Spleen (tissue), 11 donors: ENCODE data around the gene CAMSAP2. TPM values are rescaled to one million over a fixed set of nuclear protein-coding genes. Genes with fewer than 3 reads are reported as not detected.

Experiments
- DNase-seq: peaks from one replicate; pipeline ENCODE4 v3.0.0-alpha.2; 2020
- H3K27ac ChIP-seq, 8 donors: fragments of 200-600 bp; sonication (generic) in 7 of 8; 1 replicate in 4 of 8; 2 replicates in 4 of 8; pipeline versions ENCODE4 v1.5.0 to v1.8.0; 2016 to 2021; ENCODE audit warnings: inconsistent platforms in 4 of 8, mild to moderate bottlenecking in 4 of 8, moderate library complexity in 1 of 8
- H3K27me3 ChIP-seq, 7 donors: fragments of 200-600 bp; sonication (generic) in 6 of 7; replicated peaks in 1 of 7; 1 replicate in 4 of 7; 2 replicates in 3 of 7; pipeline versions ENCODE4 v1.5.0 to v1.8.0; 2016 to 2021; ENCODE audit warnings: inconsistent platforms in 3 of 7, mild to moderate bottlenecking in 1 of 7
- H3K36me3 ChIP-seq, 6 donors: fragments of 200-600 bp; sonication (generic) in 5 of 6; 1 replicate in 4 of 6; 2 replicates in 2 of 6; pipeline versions ENCODE4 v1.5.0 to v1.8.0; 2016 to 2021; ENCODE audit warnings: inconsistent platforms in 2 of 6
- H3K4me1 ChIP-seq, 6 donors: fragments of 200-600 bp; sonication (generic) in 5 of 6; 1 replicate in 3 of 6; 2 replicates in 3 of 6; pipeline versions ENCODE4 v1.5.0 to v1.8.0; 2016 to 2021; ENCODE audit warnings: inconsistent platforms in 3 of 6
- H3K4me3 ChIP-seq, 8 donors: fragments of 200-600 bp; sonication (generic) in 7 of 8; 1 replicate in 4 of 8; 2 replicates in 4 of 8; pipeline versions ENCODE4 v1.5.0 to v1.8.0; 2016 to 2021; ENCODE audit warnings: inconsistent platforms in 4 of 8, mild to moderate bottlenecking in 4 of 8, moderate library complexity in 2 of 8
- H3K9me3 ChIP-seq, 8 donors: fragments of 200-600 bp; sonication (generic) in 7 of 8; 1 replicate in 4 of 8; 2 replicates in 4 of 8; pipeline versions ENCODE4 v1.5.0 to v1.8.0; 2016 to 2021; ENCODE audit warnings: inconsistent platforms in 4 of 8
- CTCF ChIP-seq, 11 experiments: fragments of 200-600 bp in 7 of 11; fragments of 450-650 bp in 4 of 11; sonication (generic) in 4 of 11; IDR thresholded peaks in 8 of 11; conservative IDR thresholded peaks in 3 of 11; 1 replicate in 7 of 11; 2 replicates in 4 of 11; pipeline versions ENCODE4 v1.4.0 to v1.8.0; 2016 to 2021; ENCODE audit warnings: antibody characterized with exemption in 11 of 11, inconsistent platforms in 4 of 11, mild to moderate bottlenecking in 1 of 11
- POLR2A ChIP-seq, 3 donors: fragments of 450-650 bp; IDR thresholded peaks; one replicate each; pipeline ENCODE4 v1.5.1; 2017; ENCODE audit warnings: antibody characterized with exemption in 3 of 3, mild to moderate bottlenecking in 1 of 3
- POLR2AphosphoS5 ChIP-seq, 3 donors: sonication (generic); formaldehyde crosslinking; IDR thresholded peaks; one replicate each; pipeline ENCODE4 v1.5.1; 2017; ENCODE audit warnings: antibody characterized with exemption in 3 of 3
- WGBS, 5 donors: extraction: QIAGEN DNeasy Blood & Tissue Kit in 3 of 5; methylation state at CpG; one replicate each; pipeline versions ENCODE4 v1.1.5 to v1.1.7; 2013 to 2018; 5-methylcytosine and 5-hydroxymethylcytosine counted together
- intact Hi-C: fragments of 100-400 bp; cut with DNase I; formaldehyde crosslinking; loops from one replicate; pipeline ENCODE4 v1.15.0; 2023; ENCODE audit warnings: low total_unique reads
- polyA plus RNA-seq, 3 donors: library from polyadenylated mRNA; stranded (reverse); fragments of 200-250 nt; gene quantifications; one replicate each; pipeline ENCODE4 v1.2.1, GENCODE V29; 2013
- total RNA-seq, 7 donors: library from RNA; depleted of rRNA in 3 of 7; stranded (reverse); fragments of >200 nt in 3 of 7; fragmentation: NEBNext Ultra II Directional in 4 of 7; extraction: Animal tissue kit (Norgen Biotek cat#: 25700) in 4 of 7; gene quantifications; one replicate each; pipeline versions ENCODE4 v1.1.0 to v1.2.1, GENCODE V29; 2016 to 2021
- donor health status: healthy with polysubstance abuse.
- donor health status: DM: no; HTN: no; CAD: no; lungs with moderate emphysema.
- donor health status: DM: no; HTN: no; CAD: no.
- donor health status: Bipolar disorder and iron deficiency.
- donor health status: healthy.
- donor health status: DM: no; HTN: no; CAD: no.
- donor health status: DM: yes; HTN: yes; CAD: no.

The CAMSAP2 gene
- total and polyA plus RNA-seq, 10 donors: 2.1 to 24.7 (median 17.2) TPM

GRCh38 chr1:200892546-200892945 lies 153.9 kb downstream of the CAMSAP2 start:
- H3K9me3 ChIP-seq: no peaks in the 10 kb centered on the region
- intact Hi-C loops: no loop called here
- DNase-seq: peak; percentile 59
- 44 to 55% (median 46%) methylated on average over 4 of the region's 4 CpGs for WGBS, 5 donors
- H3K4me3 ChIP-seq: no peak overlapping the region
- H3K36me3 ChIP-seq: no peaks in the 10 kb centered on the region
- TF ChIP-seq POLR2A (IDR thresholded peaks at IDR 0.05) (no peak), POLR2AphosphoS5 (IDR thresholded peaks at IDR 0.05) (no peak)
- no peak overlapping the region for H3K27ac ChIP-seq
- peaks cover 14 to 57% (median 43%) of the 10 kb centered on the region in 6 donors for H3K4me1 ChIP-seq
- peaks cover 0 to 30% (median 15%) of the 10 kb centered on the region in 7 donors for H3K27me3 ChIP-seq

- Histone ChIP-seq H3K4me3 (no peak overlapping the region), H3K27me3 (peaks cover 0 to 30% (median 15%) of the 10 kb centered on the region in 7 donors), H3K4me1 (peaks cover 10 to 53% (median 39%) of the 10 kb centered on the region in 6 donors), H3K36me3 (no peaks in the 10 kb centered on the region), H3K9me3 (no peaks in the 10 kb centered on the region), H3K27ac (no peak overlapping the region)
- intact Hi-C loops: no loop called here
- DNase-seq: no peak
- no peak for TF ChIP-seq POLR2AphosphoS5 (IDR thresholded peaks at IDR 0.05)
- no peak for TF ChIP-seq POLR2A (IDR thresholded peaks at IDR 0.05)
- no peak for TF ChIP-seq CTCF (IDR thresholded peaks at IDR 0.05 in 8 of 11, conservative IDR thresholded peaks at IDR 0.05 in 3 of 11)
These were observed 154.3 kb downstream of the CAMSAP2 start for GRCh38 chr1:200892958-200893357.

GRCh38 chr1:200893411-200893901 lies 154.8 kb downstream of the CAMSAP2 start:
- Histone ChIP-seq H3K9me3 (no peaks in the 10 kb centered on the region), H3K4me1 (peaks cover 5 to 48% (median 34%) of the 10 kb centered on the region in 6 donors), H3K4me3 (no peak overlapping the region), H3K27me3 (peaks cover 0 to 30% (median 15%) of the 10 kb centered on the region in 7 donors), H3K36me3 (no peaks in the 10 kb centered on the region), H3K27ac (no peak overlapping the region)
- intact Hi-C loops: no loop called here
- peak; percentile 37 for DNase-seq
- TF ChIP-seq POLR2A (IDR thresholded peaks at IDR 0.05): no peak
- no peak for TF ChIP-seq CTCF (IDR thresholded peaks at IDR 0.05 in 8 of 11, conservative IDR thresholded peaks at IDR 0.05 in 3 of 11)
- no peak for TF ChIP-seq POLR2AphosphoS5 (IDR thresholded peaks at IDR 0.05)
- 81 to 96% (median 88%) methylated on average over 6 of the region's 6 CpGs for WGBS, 5 donors

- no peak within 1 kb of the TSS for H3K27ac ChIP-seq
- H3K4me1 ChIP-seq: peaks cover 0 to 43% (median 24%) of the 10 kb centered on the region in 6 donors
- TF ChIP-seq POLR2A (IDR thresholded peaks at IDR 0.05) (no peak), POLR2AphosphoS5 (IDR thresholded peaks at IDR 0.05) (no peak), CTCF (IDR thresholded peaks at IDR 0.05 in 8 of 11, conservative IDR thresholded peaks at IDR 0.05 in 3 of 11) (no peak)
- DNase-seq: peak; percentile 72
- peaks cover 0 to 29% (median 15%) of the 10 kb centered on the region in 7 donors for H3K27me3 ChIP-seq
- 90 to 96% (median 93%) methylated on average over 9 to 15 of the region's 15 CpGs for WGBS, 5 donors
- intact Hi-C loops: no loop called here
- no peaks in the 10 kb centered on the region for H3K36me3 ChIP-seq
- H3K9me3 ChIP-seq: no peaks in the 10 kb centered on the region
- H3K4me3 ChIP-seq: no peak within 1 kb of the TSS
These were observed 156.2 kb downstream of the CAMSAP2 start, which contains the start of gene INAVA for GRCh38 chr1:200894712-200895442. Gene INAVA, plus strand, starts transcription at chr1:200894900. Its CDS starts 3,501 bp downstream, at chr1:200898401.
